HEK293 (cell line): Measurements from ENCODE around the gene DUSP15.

Experiments used
- KLF1 ChIP-seq: fragments of 450-650 bp; formaldehyde crosslinking; IDR thresholded peaks from 2 replicates; pipeline ENCODE4 v1.5.1; 2016; ENCODE audit warnings: missing biosample characterization, missing genetic modification characterization
- TCF7L2 ChIP-seq: IDR thresholded peaks from 2 replicates; pipeline ENCODE4 v1.6.1; 2011; ENCODE audit warnings: low read depth, mild to moderate bottlenecking, inconsistent platforms, low read length, moderate library complexity, borderline replicate concordance
- ZNF114 ChIP-seq: fragments of 450-650 bp; formaldehyde crosslinking; IDR thresholded peaks from 2 replicates; pipeline ENCODE4 v1.5.0; 2017; ENCODE audit warnings: missing biosample characterization, missing genetic modification characterization
- ZNF664 ChIP-seq: fragments of 450-650 bp; formaldehyde crosslinking; IDR thresholded peaks from 2 replicates; pipeline ENCODE4 v1.5.1; 2016; ENCODE audit warnings: missing biosample characterization, missing genetic modification characterization
- TF ChIP-seq, protein P1 (sequence below): fragments of 450-650 bp; formaldehyde crosslinking; IDR thresholded peaks from 2 replicates; pipeline ENCODE4 v1.5.1; 2016; ENCODE audit warnings: missing biosample characterization, missing genetic modification characterization
- TF ChIP-seq, protein P2 (sequence below): fragments of 450-650 bp; formaldehyde crosslinking; IDR thresholded peaks from 2 replicates; pipeline ENCODE4 v1.5.1; 2016; ENCODE audit warnings: missing biosample characterization, missing genetic modification characterization, low read depth
- TF ChIP-seq, protein P3 (sequence below): fragments of 450-650 bp; formaldehyde crosslinking; IDR thresholded peaks from 2 replicates; pipeline ENCODE4 v1.5.1; 2016; ENCODE audit warnings: missing biosample characterization, missing genetic modification characterization
- TF ChIP-seq, protein P4 (sequence below): fragments of 450-650 bp; formaldehyde crosslinking; IDR thresholded peaks from 2 replicates; pipeline ENCODE4 v1.5.1; 2016; ENCODE audit warnings: missing biosample characterization, missing genetic modification characterization

DNA sequence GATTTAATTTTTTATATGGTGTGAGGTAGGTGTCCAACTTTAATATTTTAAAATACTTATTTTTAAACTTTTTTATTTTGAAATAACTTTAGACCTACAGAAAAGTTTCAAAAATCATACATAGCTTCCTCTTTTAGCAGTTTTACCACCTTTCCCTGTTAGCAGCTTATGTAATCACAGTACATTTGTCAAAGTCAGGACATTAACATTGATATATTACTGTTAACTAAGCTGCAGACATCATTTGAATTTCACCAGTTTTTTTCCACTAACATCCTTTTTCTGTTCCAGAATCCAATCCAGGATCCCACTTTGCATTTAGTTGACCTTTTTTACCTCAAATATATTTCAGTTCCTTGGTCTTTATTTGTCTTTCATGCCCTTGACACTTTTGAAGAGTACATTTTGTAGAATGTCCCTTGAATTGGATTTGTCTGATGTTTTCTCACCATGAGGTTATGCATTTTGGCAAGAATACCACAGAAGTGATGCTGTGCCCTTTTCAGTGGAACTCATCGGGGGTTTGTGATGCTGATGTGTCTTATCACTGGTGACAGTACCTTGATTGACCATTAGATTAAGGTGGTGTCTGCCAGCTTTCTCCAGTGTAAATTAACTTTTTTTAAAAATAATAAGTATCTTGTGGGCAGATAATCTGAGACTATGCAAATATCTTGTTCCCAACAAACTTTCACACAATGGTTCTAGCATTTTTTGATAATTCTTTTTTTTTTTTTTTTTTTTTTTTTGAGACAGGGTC is 33.5 kb upstream of the DUSP15 start:
- TF ChIP-seq TCF7L2 (no peak), ZNF664 (tag by site-specific recombination) (no peak), ZNF114 (tag by site-specific recombination) (no peak), KLF1 (no peak)
- TF ChIP-seq, protein P1, sequence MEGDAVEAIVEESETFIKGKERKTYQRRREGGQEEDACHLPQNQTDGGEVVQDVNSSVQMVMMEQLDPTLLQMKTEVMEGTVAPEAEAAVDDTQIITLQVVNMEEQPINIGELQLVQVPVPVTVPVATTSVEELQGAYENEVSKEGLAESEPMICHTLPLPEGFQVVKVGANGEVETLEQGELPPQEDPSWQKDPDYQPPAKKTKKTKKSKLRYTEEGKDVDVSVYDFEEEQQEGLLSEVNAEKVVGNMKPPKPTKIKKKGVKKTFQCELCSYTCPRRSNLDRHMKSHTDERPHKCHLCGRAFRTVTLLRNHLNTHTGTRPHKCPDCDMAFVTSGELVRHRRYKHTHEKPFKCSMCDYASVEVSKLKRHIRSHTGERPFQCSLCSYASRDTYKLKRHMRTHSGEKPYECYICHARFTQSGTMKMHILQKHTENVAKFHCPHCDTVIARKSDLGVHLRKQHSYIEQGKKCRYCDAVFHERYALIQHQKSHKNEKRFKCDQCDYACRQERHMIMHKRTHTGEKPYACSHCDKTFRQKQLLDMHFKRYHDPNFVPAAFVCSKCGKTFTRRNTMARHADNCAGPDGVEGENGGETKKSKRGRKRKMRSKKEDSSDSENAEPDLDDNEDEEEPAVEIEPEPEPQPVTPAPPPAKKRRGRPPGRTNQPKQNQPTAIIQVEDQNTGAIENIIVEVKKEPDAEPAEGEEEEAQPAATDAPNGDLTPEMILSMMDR (tag by site-specific recombination) = no peak
- TF ChIP-seq, protein P2, sequence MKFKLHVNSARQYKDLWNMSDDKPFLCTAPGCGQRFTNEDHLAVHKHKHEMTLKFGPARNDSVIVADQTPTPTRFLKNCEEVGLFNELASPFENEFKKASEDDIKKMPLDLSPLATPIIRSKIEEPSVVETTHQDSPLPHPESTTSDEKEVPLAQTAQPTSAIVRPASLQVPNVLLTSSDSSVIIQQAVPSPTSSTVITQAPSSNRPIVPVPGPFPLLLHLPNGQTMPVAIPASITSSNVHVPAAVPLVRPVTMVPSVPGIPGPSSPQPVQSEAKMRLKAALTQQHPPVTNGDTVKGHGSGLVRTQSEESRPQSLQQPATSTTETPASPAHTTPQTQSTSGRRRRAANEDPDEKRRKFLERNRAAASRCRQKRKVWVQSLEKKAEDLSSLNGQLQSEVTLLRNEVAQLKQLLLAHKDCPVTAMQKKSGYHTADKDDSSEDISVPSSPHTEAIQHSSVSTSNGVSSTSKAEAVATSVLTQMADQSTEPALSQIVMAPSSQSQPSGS = no peak
- TF ChIP-seq, protein P3, sequence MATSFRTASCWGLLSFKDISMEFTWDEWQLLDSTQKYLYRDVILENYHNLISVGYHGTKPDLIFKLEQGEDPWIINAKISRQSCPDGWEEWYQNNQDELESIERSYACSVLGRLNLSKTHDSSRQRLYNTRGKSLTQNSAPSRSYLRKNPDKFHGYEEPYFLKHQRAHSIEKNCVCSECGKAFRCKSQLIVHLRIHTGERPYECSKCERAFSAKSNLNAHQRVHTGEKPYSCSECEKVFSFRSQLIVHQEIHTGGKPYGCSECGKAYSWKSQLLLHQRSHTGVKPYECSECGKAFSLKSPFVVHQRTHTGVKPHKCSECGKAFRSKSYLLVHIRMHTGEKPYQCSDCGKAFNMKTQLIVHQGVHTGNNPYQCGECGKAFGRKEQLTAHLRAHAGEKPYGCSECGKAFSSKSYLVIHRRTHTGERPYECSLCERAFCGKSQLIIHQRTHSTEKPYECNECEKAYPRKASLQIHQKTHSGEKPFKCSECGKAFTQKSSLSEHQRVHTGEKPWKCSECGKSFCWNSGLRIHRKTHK (tag by site-specific recombination) = no peak
- TF ChIP-seq, protein P4, sequence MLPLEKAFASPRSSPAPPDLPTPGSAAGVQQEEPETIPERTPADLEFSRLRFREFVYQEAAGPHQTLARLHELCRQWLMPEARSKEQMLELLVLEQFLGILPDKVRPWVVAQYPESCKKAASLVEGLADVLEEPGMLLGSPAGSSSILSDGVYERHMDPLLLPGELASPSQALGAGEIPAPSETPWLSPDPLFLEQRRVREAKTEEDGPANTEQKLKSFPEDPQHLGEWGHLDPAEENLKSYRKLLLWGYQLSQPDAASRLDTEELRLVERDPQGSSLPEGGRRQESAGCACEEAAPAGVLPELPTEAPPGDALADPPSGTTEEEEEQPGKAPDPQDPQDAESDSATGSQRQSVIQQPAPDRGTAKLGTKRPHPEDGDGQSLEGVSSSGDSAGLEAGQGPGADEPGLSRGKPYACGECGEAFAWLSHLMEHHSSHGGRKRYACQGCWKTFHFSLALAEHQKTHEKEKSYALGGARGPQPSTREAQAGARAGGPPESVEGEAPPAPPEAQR = no peak
